Left hindlimb (tissue), 1 donor: ENCODE measurements around the gene CHAF1B.
A peak's percentile ranks its signal among the peaks of the same experiment; 100 is the strongest.
"Not testable (repeated sequence)": the region's sequence is repeated elsewhere in the genome, so short reads cannot be mapped to it uniquely, and the experiment has no call there.

ENCODE experiments used
- DNase-seq: peaks from one replicate; pipeline ENCODE4 v3.0.0-alpha.2; 2018

CHAF1B gene

GRCh38 chr21:36391649-36392048 is 6.5 kb downstream of the CHAF1B start:
- not testable (repeated sequence) for DNase-seq

DNA sequence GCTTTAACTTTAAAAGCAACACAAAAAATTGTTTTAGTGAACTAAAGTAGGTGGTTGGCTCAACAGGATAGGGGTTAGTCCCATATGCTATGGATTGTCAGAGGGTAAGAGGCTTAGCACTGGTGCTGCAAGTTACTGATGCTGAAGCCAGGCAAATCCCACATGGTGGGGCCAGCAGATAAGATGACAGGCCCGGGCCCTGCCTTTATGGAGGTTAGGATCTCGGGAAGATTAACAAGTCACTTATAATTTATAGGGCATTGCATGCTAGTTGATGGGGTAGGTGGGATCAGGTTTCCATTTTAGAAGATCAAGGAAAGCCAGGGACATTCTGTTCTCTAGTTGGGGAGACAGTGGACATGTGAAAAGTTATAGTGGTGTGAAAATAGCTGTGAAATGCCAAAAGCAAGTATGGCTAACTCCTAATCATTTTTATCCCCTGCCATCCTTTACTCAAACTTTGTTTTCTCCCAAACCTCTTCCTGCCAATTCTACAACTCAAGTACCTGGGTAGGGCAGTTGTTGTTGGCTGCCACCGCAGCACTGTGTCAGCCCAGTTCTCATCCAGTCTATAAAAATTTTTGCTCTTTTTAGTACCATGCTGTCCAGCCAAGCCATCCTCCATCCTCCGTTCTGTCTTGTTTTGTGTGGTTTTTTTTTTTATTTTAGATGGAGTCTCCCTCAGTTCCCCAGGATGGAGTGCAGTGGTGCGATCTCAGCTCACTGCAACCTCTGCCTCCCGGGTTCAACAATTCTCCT is 10.3 kb downstream of the CHAF1B start:
- no peak for DNase-seq

DNA sequence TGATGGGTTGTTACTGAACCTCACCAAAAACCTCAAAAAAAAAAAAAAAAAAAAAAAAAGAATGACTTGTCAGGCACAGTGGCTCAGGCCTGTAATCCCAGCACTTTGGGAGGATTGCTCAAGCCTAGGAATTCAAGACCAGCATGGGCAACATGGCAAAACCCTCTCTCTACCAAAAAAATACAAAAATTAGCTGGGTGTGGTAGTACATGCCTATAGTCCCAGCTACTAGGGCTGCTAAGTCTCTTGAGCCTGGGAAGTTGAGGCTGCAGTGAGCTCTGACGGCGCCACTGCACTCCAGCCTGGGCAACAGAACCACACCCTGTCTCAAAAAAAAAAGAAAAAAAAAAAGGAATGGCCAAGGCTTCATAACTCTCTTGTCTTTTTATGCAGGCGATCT is 11.1 kb downstream of the CHAF1B start:
- no peak for DNase-seq

- DNase-seq = no peak
These were observed 11.8 kb downstream of the CHAF1B start for GRCh38 chr21:36396971-36397370.

- no peak for DNase-seq
These were observed 12.4 kb downstream of the CHAF1B start for GRCh38 chr21:36397606-36398005.

- not testable (repeated sequence) for DNase-seq
These were observed 14.5 kb downstream of the CHAF1B start for GRCh38 chr21:36399736-36400135.

GRCh38 chr21:36400719-36401118 is 15.5 kb downstream of the CHAF1B start:
- DNase-seq = no peak

DNA sequence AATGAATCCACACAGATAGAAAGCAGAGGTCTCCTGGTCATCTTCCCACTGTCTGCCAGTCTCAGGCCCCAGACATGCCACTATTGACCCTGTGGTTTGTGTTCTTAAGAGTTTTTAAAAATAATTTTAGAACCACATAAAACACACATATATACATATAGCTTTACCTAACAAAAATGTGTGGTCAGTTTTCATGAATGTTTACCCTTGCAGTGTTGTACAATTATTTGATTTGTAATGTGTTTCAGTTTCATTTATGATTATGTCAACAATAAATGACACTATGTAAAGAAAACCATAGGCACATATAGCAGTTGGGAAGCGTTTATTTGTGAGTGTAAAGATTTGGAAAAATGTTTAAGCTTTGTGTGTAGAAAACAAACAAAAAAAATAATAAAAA is 17.1 kb downstream of the CHAF1B start:
- no peak for DNase-seq

GRCh38 chr21:36403713-36404112 is 18.5 kb downstream of the CHAF1B start:
- DNase-seq = no peak

GRCh38 chr21:36408568-36408967 is 23.4 kb downstream of the CHAF1B start:
- no peak for DNase-seq

DNA sequence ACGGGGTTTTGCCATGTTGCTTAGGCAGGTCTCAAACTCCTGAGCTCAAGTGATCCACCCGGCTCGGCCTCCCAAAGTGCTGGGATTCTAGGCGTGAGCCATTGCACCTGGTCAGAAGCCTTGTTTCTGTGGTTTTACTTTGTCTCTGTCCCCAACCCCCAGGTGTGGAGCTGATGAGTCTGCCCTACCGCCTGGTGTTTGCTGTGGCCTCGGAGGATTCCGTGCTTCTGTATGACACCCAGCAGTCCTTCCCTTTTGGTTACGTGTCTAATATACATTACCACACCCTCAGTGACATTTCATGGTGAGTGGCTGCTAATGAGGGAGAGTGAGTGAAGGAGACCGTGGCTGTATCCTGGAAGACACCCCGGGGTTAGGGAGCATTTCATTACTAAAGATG is 26.1 kb downstream of the CHAF1B start:
- DNase-seq = no peak

DNA sequence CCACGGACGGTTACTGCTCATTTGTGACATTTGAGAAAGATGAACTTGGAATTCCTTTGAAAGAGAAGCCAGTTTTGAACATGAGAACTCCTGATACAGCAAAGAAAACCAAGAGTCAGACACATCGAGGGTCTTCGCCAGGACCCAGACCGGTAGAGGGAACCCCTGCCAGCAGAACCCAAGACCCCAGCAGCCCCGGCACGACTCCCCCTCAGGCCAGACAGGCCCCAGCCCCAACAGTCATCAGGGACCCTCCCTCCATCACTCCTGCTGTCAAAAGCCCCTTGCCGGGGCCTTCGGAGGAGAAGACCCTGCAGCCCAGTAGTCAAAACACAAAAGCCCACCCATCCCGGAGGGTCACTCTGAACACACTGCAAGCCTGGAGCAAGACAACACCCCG is 27.7 kb downstream of the CHAF1B start:
- DNase-seq = no peak

DNA sequence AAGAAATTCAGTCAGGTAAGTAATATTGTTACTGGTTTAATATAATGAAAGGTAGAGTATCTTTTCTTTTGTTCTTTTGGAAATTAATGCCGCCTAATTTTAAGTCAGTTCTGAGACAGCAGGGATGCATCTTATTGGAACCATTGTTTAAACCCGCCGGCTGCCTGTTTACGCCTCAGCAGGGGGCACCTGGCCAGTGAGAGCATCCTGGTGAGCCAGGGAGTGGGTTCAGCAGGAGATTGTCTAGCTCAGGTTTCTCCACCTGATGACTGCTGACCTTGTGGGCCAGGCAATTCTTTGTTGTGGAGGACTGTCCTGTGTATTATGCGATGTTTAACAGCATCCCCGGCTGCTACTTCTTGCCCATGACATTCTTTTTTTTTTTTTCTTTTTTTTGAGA is 30.2 kb downstream of the CHAF1B start:
- no peak for DNase-seq

DNA sequence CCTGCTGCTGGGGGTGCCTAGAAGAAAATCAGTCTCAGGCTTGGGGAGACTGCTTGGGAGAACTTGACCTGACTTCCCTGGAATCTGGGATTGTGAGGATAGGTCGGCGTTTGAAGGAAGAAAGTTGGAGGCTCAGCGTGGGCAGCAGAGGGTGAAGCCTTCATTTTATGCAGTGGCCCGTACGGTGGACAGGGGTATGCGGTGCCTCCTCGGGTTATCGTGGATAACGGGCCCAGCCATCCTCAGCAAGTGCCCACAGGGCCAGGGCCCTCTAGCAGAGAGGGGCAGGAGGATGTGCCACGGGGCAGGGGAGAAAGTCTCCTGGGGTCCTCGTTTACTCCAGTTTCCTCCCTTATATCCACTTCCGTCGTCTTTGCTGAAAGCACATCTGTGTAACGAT is 34.0 kb downstream of the CHAF1B start:
- DNase-seq = no peak

DNA sequence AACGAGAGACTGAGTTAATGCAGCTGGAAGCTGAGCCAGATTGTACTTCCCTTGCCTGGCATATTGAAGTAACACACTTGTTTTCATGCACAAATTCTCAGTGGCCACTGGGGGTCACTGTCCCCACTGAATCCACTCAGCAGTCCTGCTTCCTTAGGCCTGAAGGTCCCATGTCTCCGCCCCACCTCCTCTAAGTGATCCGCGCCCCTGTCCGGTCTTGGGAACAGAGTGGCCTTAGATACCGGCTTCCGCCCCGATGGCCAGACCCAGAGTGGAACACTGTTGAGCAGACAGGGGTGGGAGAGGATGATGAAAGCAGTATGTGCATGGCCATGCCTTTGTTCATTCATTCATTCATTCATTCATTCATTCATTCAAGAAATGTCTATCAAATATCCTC is 34.8 kb downstream of the CHAF1B start:
- DNase-seq = peak; percentile 84

DNA sequence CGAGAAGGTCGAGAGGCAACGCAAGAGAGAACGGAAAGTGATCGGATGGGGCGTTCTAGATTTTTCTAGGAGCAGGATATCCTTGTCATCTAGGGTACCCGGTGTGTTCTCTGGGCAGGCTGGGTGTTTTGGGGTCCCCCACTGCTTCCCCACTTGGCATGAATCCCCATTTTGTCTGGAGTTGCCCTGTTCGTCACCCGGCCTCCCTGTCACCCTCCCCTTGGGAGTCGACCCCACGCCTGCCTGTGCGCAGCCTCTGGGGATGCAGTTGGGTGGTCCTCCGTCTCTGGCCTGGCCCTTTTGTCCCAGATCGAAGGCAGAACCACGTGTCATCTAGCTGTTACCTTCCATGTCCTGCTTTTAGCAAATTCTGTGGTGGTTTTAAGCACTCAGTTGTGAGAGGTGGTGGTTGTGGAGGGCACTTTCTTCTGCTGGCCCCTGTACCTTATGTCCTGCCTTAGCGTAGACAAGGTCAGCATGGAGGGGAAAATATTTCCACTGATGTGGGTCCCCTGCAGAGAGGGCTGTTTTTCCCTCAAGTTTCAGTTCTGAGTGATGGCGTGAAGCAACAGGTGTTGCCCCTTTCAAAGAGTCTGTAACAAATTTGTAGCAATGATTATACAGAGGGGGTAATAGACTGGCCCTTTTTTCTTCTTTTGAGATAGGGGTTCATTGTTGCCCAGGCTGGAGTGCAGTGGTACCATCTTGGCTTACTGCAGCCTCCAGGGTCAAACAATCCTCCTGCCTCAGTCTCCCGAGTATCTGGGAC is 35.6 kb downstream of the CHAF1B start:
- no peak for DNase-seq

- DNase-seq = no peak
These were observed 37.3 kb downstream of the CHAF1B start for GRCh38 chr21:36422279-36423098.

GRCh38 chr21:36423771-36424433 is 38.7 kb downstream of the CHAF1B start:
- no peak for DNase-seq

DNA sequence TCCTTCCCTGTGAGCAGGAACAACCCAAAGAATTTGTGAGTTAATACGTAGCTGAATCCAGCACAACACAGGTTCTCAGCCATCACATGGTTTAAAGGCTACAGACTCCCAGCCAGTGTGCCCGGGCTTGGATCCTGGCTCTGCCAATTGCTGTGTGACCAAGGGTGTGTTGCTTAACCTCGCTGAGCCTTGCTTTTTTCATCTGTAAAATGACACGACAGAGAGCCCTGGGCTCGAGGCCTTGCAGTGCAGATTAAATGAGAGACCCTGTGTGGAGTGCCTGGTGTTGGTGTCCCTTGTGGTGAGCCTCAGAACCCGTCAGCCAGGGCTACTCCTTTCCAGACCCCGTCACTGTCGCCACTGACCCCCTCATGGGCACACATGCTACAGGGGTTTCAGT is 39.4 kb downstream of the CHAF1B start:
- no peak for DNase-seq

DNA sequence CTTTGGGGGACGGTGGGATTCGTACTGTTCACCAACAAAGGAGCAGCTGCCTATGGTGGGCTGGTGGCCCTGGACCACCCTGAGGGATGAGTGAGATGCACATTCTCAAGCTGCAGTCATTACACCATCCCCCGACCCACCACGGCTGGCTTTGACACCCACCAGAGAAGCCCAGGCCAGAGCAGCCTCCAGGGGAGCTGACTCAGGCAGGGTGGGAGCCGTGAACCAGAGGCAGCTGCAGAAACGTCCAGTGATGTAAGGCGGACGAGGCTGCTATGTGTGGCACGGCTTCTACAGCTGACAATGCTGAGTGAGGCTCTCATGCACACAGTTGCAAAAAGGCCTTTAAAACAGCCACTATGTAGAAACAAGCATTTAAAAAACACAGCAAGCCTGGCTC is 40.1 kb downstream of the CHAF1B start:
- no peak for DNase-seq

GRCh38 chr21:36427502-36427901 is 42.3 kb downstream of the CHAF1B start:
- DNase-seq = no peak

GRCh38 chr21:36428761-36429432 is 43.7 kb downstream of the CHAF1B start:
- no peak for DNase-seq
